Measurements from ENCODE around the gene MRPL58.
A peak's percentile ranks its signal among the peaks of the same experiment; 100 is the strongest.
"Not testable (repeated sequence)": the region's sequence is repeated elsewhere in the genome, so short reads cannot be mapped to it uniquely, and the experiment has no call there.

The MRPL58 gene

DNA sequence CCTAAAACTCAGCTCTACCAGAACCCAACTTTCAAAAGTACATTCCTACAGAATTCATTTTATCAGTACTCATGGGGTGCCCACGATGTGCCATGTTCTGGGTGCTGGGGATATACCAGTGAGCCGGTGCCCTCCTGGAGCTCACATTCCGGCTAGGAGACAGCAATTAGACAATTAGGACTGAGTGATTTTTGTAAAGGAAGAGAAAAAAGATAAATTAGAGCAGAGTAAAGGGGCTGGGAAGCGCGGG lies 449 bp upstream of the MRPL58 start:
- DNase-seq (ENCODE audit: extremely low read depth in 1 of 2, low read depth in 1 of 2), result no peak

- no peak for DNase-seq (ENCODE audit: extremely low read depth in 1 of 2, low read depth in 1 of 2)
These were observed 656 bp downstream of the MRPL58 start for GRCh38 chr17:75013092-75013559.

DNA sequence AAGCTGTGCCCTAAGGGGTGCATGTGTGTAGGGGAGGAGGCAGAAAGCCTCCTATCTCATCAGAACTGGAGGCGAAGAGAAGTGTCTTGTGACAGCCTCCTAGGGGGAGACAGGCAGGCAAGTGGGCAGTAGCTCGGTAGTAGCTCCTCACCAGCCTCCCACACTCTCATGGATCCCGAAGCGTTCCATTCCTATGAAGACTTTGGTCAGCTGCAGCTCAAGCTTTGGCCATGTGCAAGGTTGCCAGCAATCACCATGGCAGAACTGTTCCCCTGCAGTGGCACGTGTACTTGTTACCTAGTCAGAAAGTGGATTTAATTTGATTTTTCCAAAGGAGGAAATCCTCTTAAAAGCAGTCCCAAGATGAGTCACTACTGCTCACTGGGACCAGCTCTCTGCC lies 6.7 kb downstream of the MRPL58 start:
- no peak for DNase-seq (ENCODE audit: extremely low read depth in 1 of 2, low read depth in 1 of 2)

GRCh38 chr17:75019710-75020109 lies 7.2 kb downstream of the MRPL58 start:
- no peak for DNase-seq (ENCODE audit: extremely low read depth in 1 of 2, low read depth in 1 of 2)

- DNase-seq (ENCODE audit: extremely low read depth in 1 of 2, low read depth in 1 of 2), result no peak
These were observed 8.1 kb downstream of the MRPL58 start for GRCh38 chr17:75020331-75021110.

- no peak for DNase-seq (ENCODE audit: extremely low read depth in 1 of 2, low read depth in 1 of 2)
These were observed 12.4 kb downstream of the MRPL58 start for GRCh38 chr17:75024686-75025397.

DNA sequence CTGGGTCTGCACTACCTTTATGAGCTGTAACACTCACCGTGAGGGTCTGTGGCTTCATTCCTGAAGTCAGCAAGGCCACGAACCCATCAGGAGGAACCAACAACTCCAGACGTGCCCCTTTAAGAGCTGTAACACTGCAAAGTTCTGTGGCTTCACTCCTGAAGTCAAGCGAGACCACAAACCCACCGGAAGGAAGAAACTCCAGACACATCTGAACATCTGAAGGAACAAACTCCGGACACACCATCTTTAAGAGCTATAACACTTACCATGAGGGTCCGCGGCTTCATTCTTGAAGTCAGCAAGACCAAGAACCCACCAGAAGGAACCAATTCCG lies 12.9 kb downstream of the MRPL58 start:
- DNase-seq (ENCODE audit: extremely low read depth in 1 of 2, low read depth in 1 of 2), result not testable (repeated sequence)

DNA sequence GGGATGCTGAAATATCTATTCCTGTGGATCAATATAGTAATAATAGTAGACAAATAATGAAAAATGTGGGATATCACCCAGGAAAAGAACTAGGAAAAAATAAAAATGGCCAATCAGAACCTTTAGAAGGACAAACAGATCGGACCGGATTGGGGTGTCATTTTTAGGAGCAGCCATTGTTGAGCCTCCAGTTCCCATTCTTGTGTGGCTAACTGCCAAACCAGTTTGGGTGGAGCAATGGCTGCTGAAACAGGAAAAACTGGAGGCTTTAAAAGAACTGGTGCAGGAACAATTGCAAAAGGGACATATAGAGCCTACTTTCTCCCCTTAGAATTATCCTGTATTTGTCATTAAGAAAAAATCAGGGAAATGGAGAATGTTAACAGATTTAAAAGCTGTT lies 14.2 kb downstream of the MRPL58 start:
- DNase-seq (ENCODE audit: extremely low read depth in 1 of 2, low read depth in 1 of 2), result not testable (repeated sequence)

- DNase-seq (ENCODE audit: extremely low read depth in 1 of 2, low read depth in 1 of 2), result no peak
These were observed 17.7 kb downstream of the MRPL58 start for GRCh38 chr17:75030161-75030560.

DNA sequence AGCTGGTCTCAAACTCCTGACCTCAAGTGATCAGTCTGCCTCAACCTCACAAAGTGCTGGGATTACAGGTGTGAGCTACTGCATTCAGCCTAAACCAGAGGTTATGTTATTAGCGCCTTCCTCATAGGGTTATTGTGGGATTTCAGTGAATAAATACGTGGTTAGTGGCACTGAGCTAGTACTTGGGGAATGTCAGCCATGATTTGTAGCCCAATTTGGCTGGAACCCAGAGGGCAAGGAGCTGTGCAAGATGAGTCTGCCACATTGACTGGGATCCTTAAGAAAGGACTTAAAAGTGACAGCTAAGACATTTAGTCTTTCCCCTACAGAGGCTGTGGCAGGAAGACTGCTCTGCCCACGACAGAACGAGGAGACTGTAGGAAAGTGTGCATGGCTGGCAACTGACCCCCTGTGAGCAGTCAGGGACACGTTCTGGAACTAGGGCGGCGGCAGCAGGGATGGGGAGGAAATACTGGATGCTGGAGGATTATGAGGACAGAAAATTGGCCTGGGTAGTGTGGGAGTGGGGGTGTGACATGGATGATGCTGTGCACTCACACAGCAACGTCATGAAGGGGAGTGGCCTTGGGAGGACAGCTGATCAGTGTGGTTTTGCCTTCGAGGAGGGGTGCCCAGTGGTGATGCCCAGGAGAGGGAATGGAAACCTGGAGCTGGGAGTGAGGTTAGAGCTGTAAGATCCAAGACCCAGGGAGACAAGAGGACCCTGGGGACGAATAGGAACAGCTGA lies 19.7 kb downstream of the MRPL58 start:
- peak in 1 of 2 donors; percentile 27 for DNase-seq (ENCODE audit: extremely low read depth in 1 of 2, low read depth in 1 of 2)

GRCh38 chr17:75032720-75033280 lies 20.3 kb downstream of the MRPL58 start:
- no peak for DNase-seq (ENCODE audit: extremely low read depth in 1 of 2, low read depth in 1 of 2)

DNA sequence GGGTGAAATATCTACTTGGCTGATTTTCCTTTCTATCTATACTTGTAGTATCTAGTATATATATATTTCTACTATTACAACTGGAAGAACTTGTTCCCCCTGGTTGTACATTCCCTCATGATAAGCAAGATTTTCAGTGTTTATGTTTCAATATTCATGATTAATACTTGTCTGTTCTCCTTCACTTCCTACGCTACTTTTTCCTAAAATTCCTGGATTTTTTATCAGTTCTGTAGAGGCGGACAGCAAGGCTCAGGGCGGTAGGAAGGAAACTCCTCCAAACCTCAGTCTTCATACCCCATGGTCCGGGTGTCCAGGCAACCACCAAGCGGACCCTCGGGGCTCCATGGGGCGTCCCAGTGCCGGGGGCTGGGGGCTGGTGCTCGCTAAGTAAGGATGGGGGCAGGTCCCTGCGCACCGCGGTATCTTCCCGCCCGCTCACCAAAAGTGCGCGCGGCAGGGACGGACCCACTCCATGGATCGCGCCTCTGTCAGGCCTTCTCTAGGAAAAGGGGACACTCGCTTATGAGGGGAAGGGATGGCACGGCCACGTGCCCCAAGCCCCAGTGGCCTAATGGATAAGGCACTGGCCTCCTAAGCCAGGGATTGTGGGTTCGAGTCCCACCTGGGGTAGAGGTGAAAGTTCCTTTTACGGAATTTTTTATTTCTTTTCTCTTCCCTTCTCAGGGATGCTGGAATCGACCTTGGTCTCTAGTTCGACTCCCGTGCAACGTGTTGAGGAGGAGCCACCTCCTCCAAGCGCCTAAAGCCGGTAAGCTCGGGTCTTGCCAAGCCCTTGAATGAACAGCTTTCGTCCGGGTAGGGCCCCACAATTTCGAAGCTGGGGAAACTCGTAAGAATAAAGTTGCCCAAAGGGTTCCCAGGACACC lies 21.1 kb downstream of the MRPL58 start:
- peak; percentile 65 to 67 for DNase-seq (ENCODE audit: extremely low read depth in 1 of 2, low read depth in 1 of 2)

- peak; percentile 59 to 60 for DNase-seq (ENCODE audit: extremely low read depth in 1 of 2, low read depth in 1 of 2)
These were observed 21.9 kb downstream of the MRPL58 start for GRCh38 chr17:75034236-75034908.

GRCh38 chr17:75036643-75037268 lies 24.3 kb downstream of the MRPL58 start:
- DNase-seq (ENCODE audit: extremely low read depth in 1 of 2, low read depth in 1 of 2), result peak; percentile 69 to 90

- no peak for DNase-seq (ENCODE audit: extremely low read depth in 1 of 2, low read depth in 1 of 2)
These were observed 26.8 kb downstream of the MRPL58 start for GRCh38 chr17:75039238-75039637.

DNA sequence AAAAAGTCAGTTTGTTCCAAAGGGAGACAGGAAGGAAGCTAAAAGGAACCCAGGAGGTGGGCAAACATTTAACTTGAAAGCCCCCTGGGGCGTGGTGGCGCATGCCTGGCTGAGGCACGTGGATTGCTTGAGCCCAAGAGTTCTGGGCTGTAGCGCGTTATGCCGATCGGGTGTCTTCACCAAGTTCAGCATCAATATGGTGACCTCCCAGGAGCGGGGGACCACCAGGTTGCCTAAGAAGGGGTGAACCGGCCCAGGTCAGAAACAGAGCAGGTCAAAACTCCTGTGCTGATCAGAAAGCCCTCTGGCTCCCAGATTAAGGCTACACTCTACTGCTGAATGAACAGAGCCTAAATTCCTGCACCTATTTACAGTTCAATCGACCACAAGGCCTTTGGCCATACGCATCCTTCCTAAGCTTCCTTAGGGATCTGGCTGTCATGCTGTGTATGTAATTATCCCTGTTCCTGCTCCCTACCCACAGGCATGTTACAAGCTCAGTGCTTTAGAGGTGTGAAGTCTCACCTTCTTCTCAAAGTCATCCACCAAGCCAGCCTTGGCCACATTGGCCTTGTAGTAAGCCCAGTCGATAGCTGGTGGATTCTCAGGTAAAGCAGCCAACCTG lies 29.3 kb downstream of the MRPL58 start:
- no peak for DNase-seq (ENCODE audit: extremely low read depth in 1 of 2, low read depth in 1 of 2)

GRCh38 chr17:75043789-75044188 lies 31.3 kb downstream of the MRPL58 start:
- not testable (repeated sequence) for DNase-seq (ENCODE audit: extremely low read depth in 1 of 2, low read depth in 1 of 2)

DNA sequence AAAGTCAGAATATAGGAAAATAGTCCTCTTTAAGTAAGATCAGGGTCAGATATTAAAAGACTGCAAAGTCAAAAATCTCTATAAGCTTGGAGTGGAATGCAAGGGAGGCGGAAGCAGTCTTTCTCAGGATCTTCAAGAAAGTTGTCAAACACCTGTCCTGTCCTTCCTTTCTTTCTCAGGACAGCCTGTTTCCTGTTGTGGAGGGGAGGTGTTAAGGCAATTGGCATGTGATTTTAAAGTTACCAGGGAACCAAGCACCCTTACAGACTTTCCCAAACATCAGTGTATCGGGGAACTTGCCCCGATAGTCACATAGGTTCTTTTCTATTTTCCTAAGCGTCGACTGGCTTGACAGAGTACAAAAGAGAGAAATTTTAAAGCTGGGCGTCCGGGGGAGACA lies 32.2 kb downstream of the MRPL58 start:
- no peak for DNase-seq (ENCODE audit: extremely low read depth in 1 of 2, low read depth in 1 of 2)

DNA sequence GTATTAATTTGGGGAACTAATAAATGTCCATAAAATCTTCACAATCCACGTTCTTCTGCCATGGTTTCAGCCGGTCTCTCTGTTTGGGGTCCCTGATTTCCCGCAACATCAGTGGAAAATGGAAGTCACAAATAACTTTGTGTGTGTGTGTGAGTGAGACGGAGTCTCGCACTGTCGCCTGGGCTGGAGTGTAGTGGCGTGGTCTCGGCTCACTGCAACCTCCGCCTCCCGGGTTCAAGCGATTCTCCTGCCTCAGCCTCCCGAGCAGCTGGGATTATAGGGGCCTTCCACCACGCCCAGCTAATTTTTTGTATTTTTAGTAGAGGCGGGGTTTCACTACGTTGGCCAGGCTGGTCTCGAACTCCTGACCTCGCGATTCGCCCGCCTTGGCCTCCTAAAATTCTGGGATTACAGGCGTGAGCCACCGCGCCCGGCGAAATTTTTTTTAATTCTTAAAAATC lies 33.5 kb downstream of the MRPL58 start:
- DNase-seq (ENCODE audit: extremely low read depth in 1 of 2, low read depth in 1 of 2), result not testable (repeated sequence)
